MCF 10A (cell line): ENCODE measurements around the gene TRPM3. TPM values are rescaled to one million over a fixed set of nuclear protein-coding genes. Genes with fewer than 3 reads are reported as not detected.

Source experiments
- BruUV-seq: library from RNA; stranded (reverse); fragments of 400-500 nt; replicated peaks from 2 replicates; lab custom pipeline; 2021; lab: Mats Ljungman, UMichigan
- CTCF ChIA-PET: fragments of 300-600 bp; sonication (Branson Sonifier 250); formaldehyde crosslinking; extraction: SDS; loops from one replicate; lab custom pipeline; 2021; ENCODE audit warnings: antibody characterized with exemption, inconsistent platforms; lab: Yijun Ruan, JAX
- POLR2A ChIA-PET: fragments of 300-600, 350-650 bp; sonication (Branson Sonifier 250); formaldehyde crosslinking; extraction: SDS; loops from one replicate; lab custom pipeline; 2020; ENCODE audit warnings: antibody characterized with exemption, inconsistent platforms; lab: Yijun Ruan, JAX
- DNase-seq: peaks from one replicate; pipeline ENCODE4 v3.0.0-alpha.2; 2018; ENCODE audit not compliant: unreplicated experiment
- H3K27ac Mint-ChIP-seq: one replicate; pipeline ENCODE4 v1.8.0; 2022; ENCODE audit warnings: mild to moderate bottlenecking, low read depth, mixed read lengths; ENCODE audit not compliant: unreplicated experiment
- H3K27me3 Mint-ChIP-seq: one replicate; pipeline ENCODE4 v1.8.0; 2022; ENCODE audit warnings: mixed read lengths; ENCODE audit not compliant: insufficient read depth, unreplicated experiment
- H3K36me3 Mint-ChIP-seq: one replicate; pipeline ENCODE4 v1.8.0; 2022; ENCODE audit warnings: mild to moderate bottlenecking, moderate library complexity, mixed read lengths; ENCODE audit not compliant: insufficient read depth, unreplicated experiment
- H3K4me1 Mint-ChIP-seq: one replicate; pipeline ENCODE4 v1.8.0; 2022; ENCODE audit warnings: mixed read lengths; ENCODE audit not compliant: insufficient read depth, unreplicated experiment
- H3K4me3 Mint-ChIP-seq: one replicate; pipeline ENCODE4 v1.8.0; 2022; ENCODE audit warnings: mild to moderate bottlenecking, moderate library complexity, mixed read lengths; ENCODE audit not compliant: unreplicated experiment
- H3K9me3 Mint-ChIP-seq: one replicate; pipeline ENCODE4 v1.8.0; 2022; ENCODE audit warnings: mixed read lengths; ENCODE audit not compliant: unreplicated experiment
- intact Hi-C: fragments of 100-400 bp; cut with micrococcal nuclease; formaldehyde crosslinking; loops from 2 replicates; pipeline ENCODE4 v1.14.1; 2022
- total RNA-seq: library from RNA; stranded (reverse); gene quantifications from 2 replicates; pipeline ENCODE4 v1.2.3, GENCODE V29; 2022
- TF ChIP-seq, protein P1 (sequence below): fragments of 200-600 bp; IDR thresholded peaks from one replicate; pipeline ENCODE4 v1.8.0; 2022; ENCODE audit warnings: antibody characterized with exemption, mild to moderate bottlenecking; ENCODE audit not compliant: unreplicated experiment

Gene TRPM3
- total RNA-seq, 1 experiment from 2014 or later = 0.44 TPM

DNA sequence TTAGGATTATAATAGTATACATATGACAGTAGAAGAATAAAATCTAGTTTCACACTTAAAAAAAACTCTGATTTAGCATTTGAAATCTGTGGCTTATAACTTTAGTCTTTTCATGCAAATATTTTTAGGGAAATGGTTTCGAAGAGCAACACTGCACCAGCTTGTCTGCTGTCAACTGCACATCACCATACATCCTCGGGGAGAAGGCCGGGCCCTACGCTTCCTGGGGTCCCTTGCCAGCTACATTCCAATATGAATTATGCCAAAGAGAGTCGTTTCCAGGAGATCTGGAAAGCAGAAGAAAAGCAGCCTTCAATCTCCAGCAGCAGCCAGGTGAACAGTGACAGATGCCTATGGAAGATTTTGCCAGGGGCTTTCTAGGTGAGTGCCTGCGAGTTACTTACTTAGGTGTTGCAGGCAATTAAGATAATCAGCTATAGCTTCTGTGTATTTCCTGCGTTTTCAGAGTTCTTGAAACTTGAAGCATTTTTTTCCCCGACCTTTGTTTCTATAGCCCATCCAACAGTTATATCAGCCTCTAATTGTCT is 166.8 kb downstream of the TRPM3 start:
- Mint-ChIP-seq H3K36me3 (no peaks in the 10 kb centered on the region), H3K27ac (no peak overlapping the region), H3K4me1 (peaks cover 14% of the 10 kb centered on the region), H3K4me3 (no peak overlapping the region), H3K9me3 (no peaks in the 10 kb centered on the region), H3K27me3 (no peaks in the 10 kb centered on the region)
- DNase-seq = no peak
- intact Hi-C loops = no loop called here
- ChIA-PET POLR2A (interaction anchor here (0.8 kb wide), 1 partner anchor 9 kb away, joined by 4 read pairs; no protein-coding TSS in a partner anchor), CTCF (interaction anchor here (0.6 to 0.9 kb wide), 4 partner anchors 113 to 530 kb away, joined by 3 to 5 read pairs (median 3); no protein-coding TSS in a partner anchor)
- TF ChIP-seq, protein P1, sequence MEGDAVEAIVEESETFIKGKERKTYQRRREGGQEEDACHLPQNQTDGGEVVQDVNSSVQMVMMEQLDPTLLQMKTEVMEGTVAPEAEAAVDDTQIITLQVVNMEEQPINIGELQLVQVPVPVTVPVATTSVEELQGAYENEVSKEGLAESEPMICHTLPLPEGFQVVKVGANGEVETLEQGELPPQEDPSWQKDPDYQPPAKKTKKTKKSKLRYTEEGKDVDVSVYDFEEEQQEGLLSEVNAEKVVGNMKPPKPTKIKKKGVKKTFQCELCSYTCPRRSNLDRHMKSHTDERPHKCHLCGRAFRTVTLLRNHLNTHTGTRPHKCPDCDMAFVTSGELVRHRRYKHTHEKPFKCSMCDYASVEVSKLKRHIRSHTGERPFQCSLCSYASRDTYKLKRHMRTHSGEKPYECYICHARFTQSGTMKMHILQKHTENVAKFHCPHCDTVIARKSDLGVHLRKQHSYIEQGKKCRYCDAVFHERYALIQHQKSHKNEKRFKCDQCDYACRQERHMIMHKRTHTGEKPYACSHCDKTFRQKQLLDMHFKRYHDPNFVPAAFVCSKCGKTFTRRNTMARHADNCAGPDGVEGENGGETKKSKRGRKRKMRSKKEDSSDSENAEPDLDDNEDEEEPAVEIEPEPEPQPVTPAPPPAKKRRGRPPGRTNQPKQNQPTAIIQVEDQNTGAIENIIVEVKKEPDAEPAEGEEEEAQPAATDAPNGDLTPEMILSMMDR = no peak
- no TSS peak for BruUV-seq

DNA sequence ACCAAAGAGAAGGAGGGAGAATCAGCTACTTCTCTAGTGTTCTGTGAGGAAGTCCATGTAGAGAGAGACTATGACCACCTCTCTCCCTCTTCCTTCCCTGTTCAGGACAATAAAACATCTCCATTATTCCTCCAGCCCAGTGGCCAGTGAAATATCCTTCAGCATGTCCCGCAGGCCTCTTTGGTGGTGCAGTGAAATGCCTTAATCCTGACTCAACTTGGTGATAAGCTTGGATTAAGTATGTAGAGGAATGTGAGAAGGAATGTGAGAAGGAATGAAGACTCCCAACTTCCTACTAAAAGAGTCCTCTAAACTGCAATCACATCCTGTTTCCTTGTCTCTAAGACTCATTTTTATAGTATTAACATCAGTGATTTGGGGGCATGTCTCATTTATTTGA is 167.3 kb downstream of the TRPM3 start:
- Mint-ChIP-seq H3K4me1 (peaks cover 14% of the 10 kb centered on the region), H3K27me3 (no peaks in the 10 kb centered on the region), H3K9me3 (no peaks in the 10 kb centered on the region), H3K36me3 (no peaks in the 10 kb centered on the region), H3K27ac (no peak overlapping the region), H3K4me3 (no peak overlapping the region)
- intact Hi-C loops = no loop called here
- TF ChIP-seq, protein P1 = no peak
- CTCF ChIA-PET = interaction anchor here (0.6 to 0.9 kb wide), 3 partner anchors 314 to 529 kb away, joined by 3 to 5 read pairs (median 3); no protein-coding TSS in a partner anchor
- peak; percentile 8 for DNase-seq
- BruUV-seq = no TSS peak
- POLR2A ChIA-PET = interaction anchor here (0.8 kb wide), 1 partner anchor 8 kb away, joined by 4 read pairs; no protein-coding TSS in a partner anchor

DNA sequence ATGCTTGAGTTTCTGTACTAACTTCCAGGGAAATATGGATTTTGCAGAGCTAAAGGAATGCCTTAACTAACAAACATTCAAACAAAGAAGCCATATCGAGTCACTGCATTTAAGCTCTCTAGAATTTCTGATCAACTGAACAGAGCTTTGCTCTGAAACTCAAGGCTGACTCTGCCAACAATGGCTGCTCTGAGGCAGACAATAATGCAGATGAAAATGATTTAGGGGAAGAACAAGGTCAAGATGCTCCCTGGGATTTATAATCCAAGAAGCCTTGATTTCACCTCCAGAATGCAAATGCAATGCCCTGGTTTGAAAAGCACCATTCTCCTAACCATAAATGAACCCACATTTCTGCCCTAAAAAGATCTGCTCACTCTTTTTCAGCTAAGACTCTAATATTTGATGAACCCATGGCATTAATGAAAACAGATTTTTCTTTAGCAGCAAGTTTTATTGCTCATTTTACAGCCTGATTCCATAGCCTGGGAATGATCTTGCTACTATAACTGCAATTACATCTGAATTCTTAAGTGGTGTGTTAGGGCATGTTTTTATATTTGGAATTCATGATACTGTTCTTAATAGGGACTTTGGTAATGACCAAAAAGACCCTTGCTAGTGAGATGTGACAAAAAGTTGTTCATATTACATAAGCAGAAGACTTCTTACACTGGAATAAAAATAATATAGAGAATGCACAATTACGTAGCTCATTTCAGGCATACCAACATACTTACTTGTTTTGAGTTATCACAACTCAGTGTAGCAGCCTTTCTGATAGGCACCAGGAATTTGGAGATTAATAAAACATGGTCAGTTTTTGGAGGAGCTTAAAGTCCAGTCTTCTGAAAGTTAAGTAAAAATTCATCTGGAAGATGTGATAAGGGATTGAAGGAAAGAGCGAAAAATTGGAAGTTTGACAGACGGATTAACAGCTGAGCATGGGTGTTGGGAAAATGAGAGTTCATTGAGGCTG is 169.4 kb downstream of the TRPM3 start:
- ChIA-PET POLR2A (interaction anchor here (0.9 kb wide), 1 partner anchor 10 kb away, joined by 4 read pairs; no protein-coding TSS in a partner anchor), CTCF (interaction anchor here (0.6 to 1.2 kb wide), 7 partner anchors 10 to 874 kb away, joined by 3 to 4 read pairs (median 3); no protein-coding TSS in a partner anchor)
- DNase-seq = no peak
- H3K9me3 Mint-ChIP-seq = no peaks in the 10 kb centered on the region
- peaks cover 21% of the 10 kb centered on the region for H3K4me1 Mint-ChIP-seq
- H3K36me3 Mint-ChIP-seq = no peaks in the 10 kb centered on the region
- H3K27me3 Mint-ChIP-seq = no peaks in the 10 kb centered on the region
- no TSS peak for BruUV-seq
- intact Hi-C loops = no loop called here
- H3K27ac Mint-ChIP-seq = no peak overlapping the region
- TF ChIP-seq, protein P1 = no peak
- H3K4me3 Mint-ChIP-seq = no peak overlapping the region

DNA sequence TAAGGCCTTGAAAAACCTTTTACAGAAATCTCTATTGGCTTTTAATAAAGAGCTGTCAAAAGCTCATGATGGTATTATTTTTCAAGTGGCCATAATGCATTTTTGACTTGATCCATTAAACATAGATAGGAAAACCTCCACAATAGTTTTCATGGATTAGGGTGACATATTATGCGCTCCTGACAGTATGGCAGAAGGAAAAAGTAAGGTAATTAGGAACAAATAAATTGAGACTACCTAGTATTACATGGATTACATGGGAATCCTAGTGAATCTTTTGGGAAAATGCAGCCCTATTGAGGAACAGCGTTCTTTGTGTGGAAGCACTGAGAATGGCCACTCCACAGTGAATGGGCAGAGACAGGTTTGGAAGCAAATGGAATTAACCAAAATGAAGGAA is 171.2 kb downstream of the TRPM3 start:
- Mint-ChIP-seq H3K27me3 (peaks cover 9% of the 10 kb centered on the region), H3K9me3 (no peaks in the 10 kb centered on the region), H3K36me3 (no peaks in the 10 kb centered on the region), H3K4me3 (no peak overlapping the region), H3K27ac (no peak overlapping the region), H3K4me1 (peaks cover 21% of the 10 kb centered on the region)
- intact Hi-C loops = no loop called here
- DNase-seq = no peak
- no TSS peak for BruUV-seq
- ChIA-PET CTCF (interaction anchor here (0.6 to 0.7 kb wide), 2 partner anchors 840 to 1260 kb away, joined by 3 to 4 read pairs; no protein-coding TSS in a partner anchor), POLR2A (no interaction called here)
- TF ChIP-seq, protein P1 = no peak
